Measurements from ENCODE around the gene OTUB2. TPM values are rescaled to one million over a fixed set of nuclear protein-coding genes. Genes with fewer than 3 reads are reported as not detected.

Gene OTUB2
- total and polyA plus RNA-seq, 5 donors from 2014 or later, result 0.25 to 0.46 (median 0.37) TPM; not detected in 1

GRCh38 chr14:93989939-93990338 lies 36.2 kb upstream of the OTUB2 start:
- Mint-ChIP-seq H3K27ac (peak overlapping the region in 2 of 3 donors; percentile 53 to 75), H3K36me3 (no peaks in the 10 kb centered on the region), H3K4me1 (peaks cover 0 to 4% (median 0%) of the 10 kb centered on the region in 4 donors), H3K4me3 (no peak overlapping the region), H3K9me3 (no peaks in the 10 kb centered on the region), H3K27me3 (peaks cover 5% of the 10 kb centered on the region)
- ATAC-seq (ENCODE audit: low read depth in 2 of 2) (no peak), DNase-seq (no peak)
- Histone ChIP-seq H3K36me3 (ENCODE audit: control insufficient read depth, insufficient read depth, low read length) (no peaks in the 10 kb centered on the region), H3K9me3 (ENCODE audit: control insufficient read depth in 2 of 2, low read length in 2 of 2) (no peaks in the 10 kb centered on the region), H3K4me1 (ENCODE audit: control insufficient read depth, insufficient read depth, low read length, poor library complexity, severe bottlenecking) (no peaks in the 10 kb centered on the region), H3K4me3 (ENCODE audit: low read depth, low read length) (no peak overlapping the region), H3K27me3 (ENCODE audit: control insufficient read depth, insufficient read depth, low read length) (no peaks in the 10 kb centered on the region), H3K27ac (ENCODE audit: insufficient read depth, low read length, poor library complexity, severe bottlenecking) (no peak overlapping the region)

- H3K27me3 Mint-ChIP-seq, result peaks cover 5% of the 10 kb centered on the region
- no peak overlapping the region for H3K27ac Mint-ChIP-seq
- no peaks in the 10 kb centered on the region for H3K9me3 ChIP-seq (ENCODE audit: control insufficient read depth in 2 of 2, low read length in 2 of 2)
- H3K27ac ChIP-seq (ENCODE audit: insufficient read depth, low read length, poor library complexity, severe bottlenecking), result no peak overlapping the region
- DNase-seq (no peak), ATAC-seq (ENCODE audit: low read depth in 2 of 2) (no peak)
- H3K9me3 Mint-ChIP-seq, result no peaks in the 10 kb centered on the region
- H3K27me3 ChIP-seq (ENCODE audit: control insufficient read depth, insufficient read depth, low read length), result no peaks in the 10 kb centered on the region
- H3K4me3 Mint-ChIP-seq, result no peak overlapping the region
- no peaks in the 10 kb centered on the region for H3K4me1 ChIP-seq (ENCODE audit: control insufficient read depth, insufficient read depth, low read length, poor library complexity, severe bottlenecking)
- H3K4me3 ChIP-seq (ENCODE audit: low read depth, low read length), result no peak overlapping the region
- H3K4me1 Mint-ChIP-seq, result peaks cover 0 to 4% (median 0%) of the 10 kb centered on the region in 4 donors
- no peaks in the 10 kb centered on the region for H3K36me3 Mint-ChIP-seq
- no peaks in the 10 kb centered on the region for H3K36me3 ChIP-seq (ENCODE audit: control insufficient read depth, insufficient read depth, low read length)
Measured at GRCh38 chr14:93991212-93991611, 34.9 kb upstream of the OTUB2 start.

- Histone ChIP-seq H3K4me1 (ENCODE audit: control insufficient read depth, insufficient read depth, low read length, poor library complexity, severe bottlenecking) (no peaks in the 10 kb centered on the region), H3K27me3 (ENCODE audit: control insufficient read depth, insufficient read depth, low read length) (no peaks in the 10 kb centered on the region), H3K36me3 (ENCODE audit: control insufficient read depth, insufficient read depth, low read length) (no peaks in the 10 kb centered on the region), H3K9me3 (ENCODE audit: control insufficient read depth in 2 of 2, low read length in 2 of 2) (no peaks in the 10 kb centered on the region), H3K4me3 (ENCODE audit: low read depth, low read length) (no peak overlapping the region), H3K27ac (ENCODE audit: insufficient read depth, low read length, poor library complexity, severe bottlenecking) (no peak overlapping the region)
- ATAC-seq (ENCODE audit: low read depth in 2 of 2) (no peak), DNase-seq (no peak)
- H3K36me3 Mint-ChIP-seq, result no peaks in the 10 kb centered on the region
- H3K27me3 Mint-ChIP-seq, result peaks cover 5% of the 10 kb centered on the region
- H3K4me3 Mint-ChIP-seq, result no peak overlapping the region
- H3K27ac Mint-ChIP-seq, result no peak overlapping the region
- peaks cover 0 to 4% (median 0%) of the 10 kb centered on the region in 4 donors for H3K4me1 Mint-ChIP-seq
- H3K9me3 Mint-ChIP-seq, result no peaks in the 10 kb centered on the region
Measured at GRCh38 chr14:93991649-93992048, 34.5 kb upstream of the OTUB2 start.

GRCh38 chr14:93993382-93993781 lies 32.8 kb upstream of the OTUB2 start:
- no peaks in the 10 kb centered on the region for H3K36me3 ChIP-seq (ENCODE audit: control insufficient read depth, insufficient read depth, low read length)
- Mint-ChIP-seq H3K27me3 (peaks cover 5% of the 10 kb centered on the region), H3K36me3 (no peaks in the 10 kb centered on the region), H3K27ac (no peak overlapping the region), H3K9me3 (no peaks in the 10 kb centered on the region), H3K4me1 (peaks cover 0 to 4% (median 0%) of the 10 kb centered on the region in 4 donors), H3K4me3 (no peak overlapping the region)
- no peaks in the 10 kb centered on the region for H3K27me3 ChIP-seq (ENCODE audit: control insufficient read depth, insufficient read depth, low read length)
- H3K27ac ChIP-seq (ENCODE audit: insufficient read depth, low read length, poor library complexity, severe bottlenecking), result no peak overlapping the region
- H3K4me1 ChIP-seq (ENCODE audit: control insufficient read depth, insufficient read depth, low read length, poor library complexity, severe bottlenecking), result no peaks in the 10 kb centered on the region
- no peak overlapping the region for H3K4me3 ChIP-seq (ENCODE audit: low read depth, low read length)
- no peaks in the 10 kb centered on the region for H3K9me3 ChIP-seq (ENCODE audit: control insufficient read depth in 2 of 2, low read length in 2 of 2)
- DNase-seq (no peak), ATAC-seq (ENCODE audit: low read depth in 2 of 2) (no peak)

- no peaks in the 10 kb centered on the region for H3K36me3 ChIP-seq (ENCODE audit: control insufficient read depth, insufficient read depth, low read length)
- H3K36me3 Mint-ChIP-seq, result no peaks in the 10 kb centered on the region
- H3K27ac Mint-ChIP-seq, result no peak overlapping the region
Measured at GRCh38 chr14:93994919-93995682, 31.0 kb upstream of the OTUB2 start.

GRCh38 chr14:93996130-93996695 lies 29.9 kb upstream of the OTUB2 start:
- H3K27ac ChIP-seq (ENCODE audit: insufficient read depth, low read length, poor library complexity, severe bottlenecking), result no peak overlapping the region
- H3K27ac Mint-ChIP-seq, result no peak overlapping the region
- H3K4me1 ChIP-seq (ENCODE audit: control insufficient read depth, insufficient read depth, low read length, poor library complexity, severe bottlenecking), result no peaks in the 10 kb centered on the region
- ATAC-seq (ENCODE audit: low read depth in 2 of 2) (no peak), DNase-seq (no peak)
- no peak overlapping the region for H3K4me3 ChIP-seq (ENCODE audit: low read depth, low read length)
- no peaks in the 10 kb centered on the region for H3K27me3 ChIP-seq (ENCODE audit: control insufficient read depth, insufficient read depth, low read length)
- no peak overlapping the region for H3K4me3 Mint-ChIP-seq
- no peaks in the 10 kb centered on the region for H3K27me3 Mint-ChIP-seq
- no peaks in the 10 kb centered on the region for H3K36me3 Mint-ChIP-seq
- H3K4me1 Mint-ChIP-seq, result peaks cover 0 to 4% (median 0%) of the 10 kb centered on the region in 4 donors
- no peaks in the 10 kb centered on the region for H3K36me3 ChIP-seq (ENCODE audit: control insufficient read depth, insufficient read depth, low read length)
- H3K9me3 Mint-ChIP-seq, result no peaks in the 10 kb centered on the region
- no peaks in the 10 kb centered on the region for H3K9me3 ChIP-seq (ENCODE audit: control insufficient read depth in 2 of 2, low read length in 2 of 2)

More at GRCh38 chr14:93994919-93995682, 31.0 kb upstream of the OTUB2 start:
- H3K27ac ChIP-seq (ENCODE audit: insufficient read depth, low read length, poor library complexity, severe bottlenecking), result no peak overlapping the region
- no peak overlapping the region for H3K4me3 Mint-ChIP-seq
- no peaks in the 10 kb centered on the region for H3K9me3 Mint-ChIP-seq
- no peaks in the 10 kb centered on the region for H3K27me3 ChIP-seq (ENCODE audit: control insufficient read depth, insufficient read depth, low read length)
- no peaks in the 10 kb centered on the region for H3K27me3 Mint-ChIP-seq
- H3K4me1 ChIP-seq (ENCODE audit: control insufficient read depth, insufficient read depth, low read length, poor library complexity, severe bottlenecking), result no peaks in the 10 kb centered on the region
- H3K9me3 ChIP-seq (ENCODE audit: control insufficient read depth in 2 of 2, low read length in 2 of 2), result no peaks in the 10 kb centered on the region
- ATAC-seq (ENCODE audit: low read depth in 2 of 2), result peak; percentile 73 to 75
- H3K4me3 ChIP-seq (ENCODE audit: low read depth, low read length), result no peak overlapping the region
- peak in 1 of 3 donors; percentile 50 for DNase-seq
- peaks cover 0 to 4% (median 0%) of the 10 kb centered on the region in 4 donors for H3K4me1 Mint-ChIP-seq

GRCh38 chr14:93997082-93997481 lies 29.1 kb upstream of the OTUB2 start, which contains the start of gene CCDC197:
TSS of gene CCDC197 (plus strand) at chr14:93997301. CDS start at chr14:93998132, 831 bp downstream.
- no peaks in the 10 kb centered on the region for H3K36me3 ChIP-seq (ENCODE audit: control insufficient read depth, insufficient read depth, low read length)
- ATAC-seq (ENCODE audit: low read depth in 2 of 2), result no peak
- no peaks in the 10 kb centered on the region for H3K27me3 ChIP-seq (ENCODE audit: control insufficient read depth, insufficient read depth, low read length)
- peak in 1 of 3 donors; percentile 13 for DNase-seq
- H3K36me3 Mint-ChIP-seq, result no peaks in the 10 kb centered on the region
- no peak within 1 kb of the TSS for H3K4me3 Mint-ChIP-seq
- no peaks in the 10 kb centered on the region for H3K9me3 ChIP-seq (ENCODE audit: control insufficient read depth in 2 of 2, low read length in 2 of 2)
- no peak within 1 kb of the TSS for H3K27ac Mint-ChIP-seq
- H3K4me3 ChIP-seq (ENCODE audit: low read depth, low read length), result no peak within 1 kb of the TSS
- peaks cover 8% of the 10 kb centered on the region for H3K4me1 ChIP-seq (ENCODE audit: control insufficient read depth, insufficient read depth, low read length, poor library complexity, severe bottlenecking)
- H3K4me1 Mint-ChIP-seq, result peaks cover 0 to 10% (median 5%) of the 10 kb centered on the region in 4 donors
- H3K9me3 Mint-ChIP-seq, result no peaks in the 10 kb centered on the region
- H3K27ac ChIP-seq (ENCODE audit: insufficient read depth, low read length, poor library complexity, severe bottlenecking), result no peak within 1 kb of the TSS
- peaks cover 6% of the 10 kb centered on the region for H3K27me3 Mint-ChIP-seq
